ENCODE data around the gene RNF133. TPM values are rescaled to one million over a fixed set of nuclear protein-coding genes. Genes with fewer than 3 reads are reported as not detected.

Gene RNF133
- polyA plus RNA-seq, 3 donors, result 0.08 to 0.24 (median 0.18) TPM

Other genes with a start within 250 kb of the RNF133 start
- gene RNF148, start 3.8 kb upstream of the RNF133 start, polyA plus RNA-seq (ENCODE audit: insufficient read length in 3 of 3), result under 1 TPM; 0.21 to 0.28 (median 0.25) TPM
- 10 to 100 TPM; 47.2 to 69.8 (median 60.7) TPM for gene CADPS2, start 187.3 kb upstream of the RNF133 start, polyA plus RNA-seq (ENCODE audit: insufficient read length in 3 of 3)